Hepatocyte (in vitro differentiated cells): Measurements from ENCODE around the gene GRIK2.

Source experiments
- CTCF ChIP-seq: fragments of 200-600 bp; sonication (generic); IDR thresholded peaks from 2 replicates; pipeline ENCODE4 v1.5.1; 2016; ENCODE audit warnings: antibody characterized with exemption, mild to moderate bottlenecking; ENCODE audit not compliant: poor library complexity
- EZH2 ChIP-seq: fragments of 200-600 bp; sonication (generic); IDR thresholded peaks from 2 replicates; pipeline ENCODE4 v1.6.1; 2016; ENCODE audit warnings: antibody characterized with exemption, mild to moderate bottlenecking, borderline replicate concordance
- EZH2phosphoT487 ChIP-seq: fragments of 200-600 bp; sonication (generic); IDR thresholded peaks from one replicate; pipeline ENCODE4 v1.6.1; 2018; ENCODE audit warnings: antibody characterized with exemption, mild to moderate bottlenecking, low read depth, moderate library complexity; ENCODE audit not compliant: unreplicated experiment, severe bottlenecking

- TF ChIP-seq CTCF, result no peak
- no peak for TF ChIP-seq EZH2
- TF ChIP-seq EZH2phosphoT487, result no peak
These were observed 51.2 kb downstream of the GRIK2 start for GRCh38 chr6:101444717-101445116.
